GM12878 (cell line): ENCODE measurements around the gene MESD. TPM values are rescaled to one million over a fixed set of nuclear protein-coding genes. Genes with fewer than 3 reads are reported as not detected.

Source experiments
- BACH1 ChIP-seq: fragments of 450-650 bp; IDR thresholded peaks from 2 replicates; pipeline ENCODE4 v1.6.1; 2017; ENCODE audit warnings: mild to moderate bottlenecking, borderline replicate concordance
- BMI1 ChIP-seq: fragments of 450-650 bp; IDR thresholded peaks from 2 replicates; pipeline ENCODE4 v1.6.1; 2016; ENCODE audit warnings: mild to moderate bottlenecking, moderate library complexity, borderline replicate concordance
- CHD2 ChIP-seq: IDR thresholded peaks from 2 replicates; pipeline ENCODE4 v1.6.1; 2011; ENCODE audit warnings: low read depth, low read length, improper control_type of control experiment, borderline replicate concordance
- FOS ChIP-seq: IDR thresholded peaks from 3 replicates; pipeline ENCODE4 v1.6.1; 2011; ENCODE audit warnings: borderline replicate concordance; ENCODE audit not compliant: insufficient read length; ENCODE audit errors: extremely low read depth
- HDAC2 ChIP-seq: fragments of 200-600 bp; sonication (generic); IDR thresholded peaks from 2 replicates; pipeline ENCODE4 v1.6.1; 2017
- KDM1A ChIP-seq: fragments of 200-600 bp; sonication (generic); IDR thresholded peaks from 2 replicates; pipeline ENCODE4 v1.6.1; 2016; ENCODE audit warnings: borderline replicate concordance
- MEF2B ChIP-seq: fragments of 450-650 bp; IDR thresholded peaks from 2 replicates; pipeline ENCODE4 v1.6.1; 2018; ENCODE audit warnings: mild to moderate bottlenecking, moderate library complexity; ENCODE audit not compliant: partially characterized antibody, poor library complexity, severe bottlenecking
- PML ChIP-seq: IDR thresholded peaks from 2 replicates; pipeline ENCODE4 v1.6.1; 2012; ENCODE audit warnings: low read length, inconsistent platforms
- POLR2AphosphoS5 ChIP-seq: IDR thresholded peaks from 2 replicates; pipeline ENCODE4 v1.6.1; 2011; ENCODE audit warnings: mild to moderate bottlenecking, low read length, inconsistent platforms
- RAD21 ChIP-seq: IDR thresholded peaks from 2 replicates; pipeline ENCODE4 v1.6.1; 2011; ENCODE audit warnings: mild to moderate bottlenecking, low read depth, low read length, moderate library complexity; ENCODE audit not compliant: insufficient read depth
- SMARCA5 ChIP-seq: fragments of 450-650 bp; IDR thresholded peaks from 2 replicates; pipeline ENCODE4 v1.6.1; 2017; ENCODE audit warnings: mild to moderate bottlenecking
- SUPT20H ChIP-seq: IDR thresholded peaks from 2 replicates; pipeline ENCODE4 v1.6.1; 2011; ENCODE audit warnings: low read depth, mild to moderate bottlenecking, low read length, moderate library complexity, borderline replicate concordance; ENCODE audit not compliant: control insufficient read depth
- TCF12 ChIP-seq: IDR thresholded peaks from 2 replicates; pipeline ENCODE4 v1.6.1; 2011; ENCODE audit warnings: low read depth, mild to moderate bottlenecking, low read length
- YY1 ChIP-seq: IDR thresholded peaks from 2 replicates; pipeline ENCODE4 v1.6.1; 2011; ENCODE audit warnings: low read depth, mild to moderate bottlenecking, low read length
- ZNF622 ChIP-seq: fragments of 450-650 bp; IDR thresholded peaks from 2 replicates; pipeline ENCODE4 v1.6.1; 2017; ENCODE audit warnings: mild to moderate bottlenecking, inconsistent platforms
- polyA plus RNA-seq, 11 experiments: library from polyadenylated mRNA; depleted of rRNA in 4 of 11; unstranded in 6 of 11; stranded (reverse) in 5 of 11; fragments of >200 nt; fragmentation: Nextera tagmentation in 4 of 11; fragmentation: Illumina TruSeq in 1 of 11; extraction: Ambion mirVana in 4 of 11; extraction: Trizol in 1 of 11; gene quantifications; 1 replicate in 1 of 11; 2 replicates in 10 of 11; pipeline versions ENCODE4 v1.2.1 to v1.2.3, GENCODE V29; 2011 to 2016; ENCODE audit warnings: inconsistent platforms in 2 of 11, missing spikeins in 2 of 11, low read depth in 1 of 11
- total RNA-seq, 4 experiments: library from RNA; depleted of rRNA in 3 of 4; stranded (reverse); fragments of >200 nt in 3 of 4; fragmentation: Illumina TruSeq in 1 of 4; extraction: Trizol in 1 of 4; gene quantifications; 2 replicates each; pipeline versions ENCODE4 v1.2.1 to v1.2.3, GENCODE V29; 2013 to 2021
- TF ChIP-seq, protein P1 (sequence below): IDR thresholded peaks from 2 replicates; pipeline ENCODE4 v1.6.1; 2012; ENCODE audit warnings: low read length, inconsistent platforms
- TF ChIP-seq, protein P2 (sequence below): IDR thresholded peaks from 2 replicates; pipeline ENCODE4 v1.6.1; 2011; ENCODE audit warnings: low read depth, mild to moderate bottlenecking, low read length, moderate library complexity, borderline replicate concordance; ENCODE audit errors: extremely low read depth
- TF ChIP-seq, protein P3 (sequence below): IDR thresholded peaks from 2 replicates; pipeline ENCODE4 v1.6.1; 2011; ENCODE audit warnings: low read depth, low read length, improper control_type of control experiment, borderline replicate concordance
- TF ChIP-seq, protein P4 (sequence below): fragments of 450-650 bp; IDR thresholded peaks from 2 replicates; pipeline ENCODE4 v1.6.1; 2017; ENCODE audit warnings: low read depth, mild to moderate bottlenecking, moderate library complexity
- TF ChIP-seq, protein P5 (sequence below): fragments of 150-350 bp; IDR thresholded peaks from 2 replicates; pipeline ENCODE4 v1.6.1; 2016; ENCODE audit warnings: low read depth, low read length

The MESD gene
- total and polyA plus RNA-seq, 10 of the 15 experiments (the other 5 are each of a cell fraction or from before 2014, with no cell fraction given), result 10.2 to 39.8 (median 20.9) TPM

DNA sequence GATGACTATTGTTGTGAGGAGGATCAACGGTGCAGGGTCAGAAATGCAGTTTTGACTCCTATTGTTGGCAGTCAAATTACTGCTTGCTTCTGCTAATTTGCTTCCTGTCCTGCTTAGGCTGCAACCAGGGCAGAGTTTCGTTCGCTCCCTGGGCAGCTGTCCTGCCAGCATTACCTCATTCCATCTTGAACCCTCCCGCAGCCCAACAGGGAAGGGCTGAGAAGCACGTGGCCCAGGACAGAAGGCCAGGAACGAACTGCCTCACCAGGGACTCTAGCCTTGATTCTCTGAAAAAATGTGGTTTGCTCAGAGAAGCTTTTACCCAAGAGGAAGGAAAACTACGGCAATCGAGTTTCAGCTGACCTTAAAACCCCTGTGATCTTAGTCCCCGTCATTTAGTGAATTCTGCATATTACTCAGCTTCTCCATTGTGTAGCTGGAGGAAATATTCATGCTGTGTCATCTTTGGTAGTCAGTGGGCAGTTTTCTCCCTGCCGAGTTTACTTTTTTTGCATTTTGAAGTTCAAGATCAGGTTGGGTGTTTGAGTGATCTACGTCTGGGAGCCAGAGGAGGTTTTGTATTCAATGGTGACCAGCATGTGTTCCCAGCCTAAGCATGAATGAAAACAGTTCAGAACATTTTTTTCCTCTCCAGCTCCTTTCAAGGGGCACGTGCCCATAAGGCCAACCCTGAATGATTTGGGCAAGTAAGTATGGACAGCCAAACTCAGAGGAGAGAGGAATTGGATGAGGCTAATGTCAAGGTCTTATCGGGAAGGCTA is 34.1 kb upstream of the MESD start (continued):
- TF ChIP-seq FOS (no peak), BMI1 (peak; percentile 87), YY1 (no peak), RAD21 (no peak), TCF12 (no peak; the same call in 1 of the 2 replicates), KDM1A (no peak), SMARCA5 (peak; percentile 68), ZNF622 (no peak), MEF2B (peak; percentile 77), PML (peak; percentile 77), POLR2AphosphoS5 (peak; percentile 61), CHD2 (peak; percentile 77), SUPT20H (no peak), BACH1 (peak; percentile 99), HDAC2 (no peak)
- TF ChIP-seq, protein P1, sequence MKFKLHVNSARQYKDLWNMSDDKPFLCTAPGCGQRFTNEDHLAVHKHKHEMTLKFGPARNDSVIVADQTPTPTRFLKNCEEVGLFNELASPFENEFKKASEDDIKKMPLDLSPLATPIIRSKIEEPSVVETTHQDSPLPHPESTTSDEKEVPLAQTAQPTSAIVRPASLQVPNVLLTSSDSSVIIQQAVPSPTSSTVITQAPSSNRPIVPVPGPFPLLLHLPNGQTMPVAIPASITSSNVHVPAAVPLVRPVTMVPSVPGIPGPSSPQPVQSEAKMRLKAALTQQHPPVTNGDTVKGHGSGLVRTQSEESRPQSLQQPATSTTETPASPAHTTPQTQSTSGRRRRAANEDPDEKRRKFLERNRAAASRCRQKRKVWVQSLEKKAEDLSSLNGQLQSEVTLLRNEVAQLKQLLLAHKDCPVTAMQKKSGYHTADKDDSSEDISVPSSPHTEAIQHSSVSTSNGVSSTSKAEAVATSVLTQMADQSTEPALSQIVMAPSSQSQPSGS, result peak; percentile 99
- TF ChIP-seq, protein P2, sequence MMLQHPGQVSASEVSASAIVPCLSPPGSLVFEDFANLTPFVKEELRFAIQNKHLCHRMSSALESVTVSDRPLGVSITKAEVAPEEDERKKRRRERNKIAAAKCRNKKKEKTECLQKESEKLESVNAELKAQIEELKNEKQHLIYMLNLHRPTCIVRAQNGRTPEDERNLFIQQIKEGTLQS, result no peak
- TF ChIP-seq, protein P3, sequence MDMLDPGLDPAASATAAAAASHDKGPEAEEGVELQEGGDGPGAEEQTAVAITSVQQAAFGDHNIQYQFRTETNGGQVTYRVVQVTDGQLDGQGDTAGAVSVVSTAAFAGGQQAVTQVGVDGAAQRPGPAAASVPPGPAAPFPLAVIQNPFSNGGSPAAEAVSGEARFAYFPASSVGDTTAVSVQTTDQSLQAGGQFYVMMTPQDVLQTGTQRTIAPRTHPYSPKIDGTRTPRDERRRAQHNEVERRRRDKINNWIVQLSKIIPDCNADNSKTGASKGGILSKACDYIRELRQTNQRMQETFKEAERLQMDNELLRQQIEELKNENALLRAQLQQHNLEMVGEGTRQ, result no peak; the same call in 1 of the 2 replicates
- TF ChIP-seq, protein P4, sequence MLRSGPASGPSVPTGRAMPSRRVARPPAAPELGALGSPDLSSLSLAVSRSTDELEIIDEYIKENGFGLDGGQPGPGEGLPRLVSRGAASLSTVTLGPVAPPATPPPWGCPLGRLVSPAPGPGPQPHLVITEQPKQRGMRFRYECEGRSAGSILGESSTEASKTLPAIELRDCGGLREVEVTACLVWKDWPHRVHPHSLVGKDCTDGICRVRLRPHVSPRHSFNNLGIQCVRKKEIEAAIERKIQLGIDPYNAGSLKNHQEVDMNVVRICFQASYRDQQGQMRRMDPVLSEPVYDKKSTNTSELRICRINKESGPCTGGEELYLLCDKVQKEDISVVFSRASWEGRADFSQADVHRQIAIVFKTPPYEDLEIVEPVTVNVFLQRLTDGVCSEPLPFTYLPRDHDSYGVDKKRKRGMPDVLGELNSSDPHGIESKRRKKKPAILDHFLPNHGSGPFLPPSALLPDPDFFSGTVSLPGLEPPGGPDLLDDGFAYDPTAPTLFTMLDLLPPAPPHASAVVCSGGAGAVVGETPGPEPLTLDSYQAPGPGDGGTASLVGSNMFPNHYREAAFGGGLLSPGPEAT, result peak; percentile 96
- TF ChIP-seq, protein P5, sequence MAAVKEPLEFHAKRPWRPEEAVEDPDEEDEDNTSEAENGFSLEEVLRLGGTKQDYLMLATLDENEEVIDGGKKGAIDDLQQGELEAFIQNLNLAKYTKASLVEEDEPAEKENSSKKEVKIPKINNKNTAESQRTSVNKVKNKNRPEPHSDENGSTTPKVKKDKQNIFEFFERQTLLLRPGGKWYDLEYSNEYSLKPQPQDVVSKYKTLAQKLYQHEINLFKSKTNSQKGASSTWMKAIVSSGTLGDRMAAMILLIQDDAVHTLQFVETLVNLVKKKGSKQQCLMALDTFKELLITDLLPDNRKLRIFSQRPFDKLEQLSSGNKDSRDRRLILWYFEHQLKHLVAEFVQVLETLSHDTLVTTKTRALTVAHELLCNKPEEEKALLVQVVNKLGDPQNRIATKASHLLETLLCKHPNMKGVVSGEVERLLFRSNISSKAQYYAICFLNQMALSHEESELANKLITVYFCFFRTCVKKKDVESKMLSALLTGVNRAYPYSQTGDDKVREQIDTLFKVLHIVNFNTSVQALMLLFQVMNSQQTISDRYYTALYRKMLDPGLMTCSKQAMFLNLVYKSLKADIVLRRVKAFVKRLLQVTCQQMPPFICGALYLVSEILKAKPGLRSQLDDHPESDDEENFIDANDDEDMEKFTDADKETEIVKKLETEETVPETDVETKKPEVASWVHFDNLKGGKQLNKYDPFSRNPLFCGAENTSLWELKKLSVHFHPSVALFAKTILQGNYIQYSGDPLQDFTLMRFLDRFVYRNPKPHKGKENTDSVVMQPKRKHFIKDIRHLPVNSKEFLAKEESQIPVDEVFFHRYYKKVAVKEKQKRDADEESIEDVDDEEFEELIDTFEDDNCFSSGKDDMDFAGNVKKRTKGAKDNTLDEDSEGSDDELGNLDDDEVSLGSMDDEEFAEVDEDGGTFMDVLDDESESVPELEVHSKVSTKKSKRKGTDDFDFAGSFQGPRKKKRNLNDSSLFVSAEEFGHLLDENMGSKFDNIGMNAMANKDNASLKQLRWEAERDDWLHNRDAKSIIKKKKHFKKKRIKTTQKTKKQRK, result no peak
